Hematopoietic multipotent progenitor cell treated with erythropoietin and hydrocortisone succinate and interleukin-3 and kit ligand, for 15 days (in vitro differentiated cells): Measurements from ENCODE around the gene PPT2.
"Not testable (repeated sequence)": the region's sequence is repeated elsewhere in the genome, so short reads cannot be mapped to it uniquely, and the experiment has no call there.

Experiments
- DNase-seq: peaks from one replicate; pipeline ENCODE4 v3.0.0-alpha.2; 2015; ENCODE audit warnings: low spot score

PPT2 gene

GRCh38 chr6:32176476-32177182 is 22.7 kb downstream of the PPT2 start:
- no peak for DNase-seq

DNA sequence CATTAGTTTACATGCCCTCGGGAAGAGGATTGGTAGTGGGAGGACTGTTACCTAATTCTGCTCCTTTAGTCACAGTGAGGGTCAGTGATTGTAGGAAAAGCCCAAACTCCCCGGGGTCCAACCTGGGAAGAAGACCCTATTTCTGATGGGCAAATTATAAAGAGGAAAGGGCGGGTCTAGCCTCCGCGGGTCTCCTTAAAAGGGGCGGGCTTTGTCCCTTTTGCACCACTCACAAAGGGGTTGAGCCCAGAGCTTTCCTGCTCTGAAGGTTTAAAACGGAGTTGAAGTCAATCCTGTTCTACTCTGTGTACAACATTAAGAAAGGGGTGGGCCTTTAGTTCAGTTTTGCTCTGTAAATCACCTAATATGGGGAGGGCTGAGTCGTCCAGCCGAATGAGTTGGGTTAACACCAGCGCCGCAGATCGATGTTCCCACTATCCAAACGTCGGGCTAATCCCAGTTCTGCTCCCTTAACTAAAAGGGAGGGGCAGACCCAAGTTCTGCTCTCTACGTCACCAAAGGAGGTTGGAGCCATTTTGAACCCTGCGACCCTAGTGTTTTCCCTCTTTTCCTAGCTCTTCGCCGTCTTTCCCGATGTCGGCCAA is 23.3 kb downstream of the PPT2 start:
- DNase-seq: no peak

GRCh38 chr6:32177788-32178546 is 24.0 kb downstream of the PPT2 start, which contains the start of gene RNF5:
TSS of gene RNF5 (plus strand) at chr6:32178405. CDS start at chr6:32178512, 107 bp downstream.
- peak; percentile 100 for DNase-seq

GRCh38 chr6:32178547-32179440 is 24.9 kb downstream of the PPT2 start:
- no peak for DNase-seq

DNA sequence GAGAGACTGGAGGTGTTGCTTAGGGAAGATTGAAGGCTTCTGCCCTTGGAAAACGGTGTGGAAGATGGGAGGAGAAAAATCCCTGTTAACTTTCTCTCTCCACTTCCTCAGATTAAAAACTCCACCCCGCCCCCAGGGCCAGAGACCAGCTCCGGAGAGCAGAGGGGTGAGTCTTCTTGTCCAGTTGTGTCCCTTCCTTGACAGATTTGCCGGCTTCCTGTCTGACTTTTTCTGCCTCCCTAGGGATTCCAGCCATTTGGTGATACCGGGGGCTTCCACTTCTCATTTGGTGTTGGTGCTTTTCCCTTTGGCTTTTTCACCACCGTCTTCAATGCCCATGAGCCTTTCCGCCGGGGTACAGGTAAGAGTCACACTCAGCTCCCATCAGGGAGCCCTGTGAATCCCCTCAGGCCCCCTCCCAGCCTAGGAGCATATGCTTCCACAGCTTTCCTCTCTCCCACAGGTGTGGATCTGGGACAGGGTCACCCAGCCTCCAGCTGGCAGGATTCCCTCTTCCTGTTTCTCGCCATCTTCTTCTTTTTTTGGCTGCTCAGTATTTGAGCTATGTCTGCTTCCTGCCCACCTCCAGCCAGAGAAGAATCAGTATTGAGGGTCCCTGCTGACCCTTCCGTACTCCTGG is 25.9 kb downstream of the PPT2 start:
- no peak for DNase-seq

- no peak for DNase-seq
Observed at GRCh38 chr6:32181148-32181702, 27.3 kb downstream of the PPT2 start.

- peak; percentile 75 for DNase-seq
Observed at GRCh38 chr6:32181915-32182529, 28.1 kb downstream of the PPT2 start.

- no peak for DNase-seq
Observed at GRCh38 chr6:32182555-32182981, 28.6 kb downstream of the PPT2 start.

DNA sequence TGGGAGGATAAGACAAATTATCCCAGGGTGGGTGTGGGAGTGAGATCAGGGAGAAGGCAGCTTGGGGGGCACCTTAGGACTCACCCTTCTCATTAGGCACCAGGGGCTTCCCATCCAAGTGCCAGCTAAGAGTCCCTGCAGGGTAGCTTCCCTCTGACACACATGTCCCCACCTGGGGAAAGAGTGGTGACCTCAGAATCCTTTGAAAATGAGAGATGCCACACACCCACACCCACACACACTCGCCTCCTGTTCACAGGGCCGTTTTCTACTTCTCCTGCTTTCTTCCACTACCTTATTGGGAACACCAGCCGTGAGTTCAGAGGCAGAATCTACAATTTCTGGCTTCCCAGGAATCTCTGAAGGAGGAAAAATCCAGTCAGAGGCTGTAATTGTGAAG is 29.1 kb downstream of the PPT2 start:
- no peak for DNase-seq

DNA sequence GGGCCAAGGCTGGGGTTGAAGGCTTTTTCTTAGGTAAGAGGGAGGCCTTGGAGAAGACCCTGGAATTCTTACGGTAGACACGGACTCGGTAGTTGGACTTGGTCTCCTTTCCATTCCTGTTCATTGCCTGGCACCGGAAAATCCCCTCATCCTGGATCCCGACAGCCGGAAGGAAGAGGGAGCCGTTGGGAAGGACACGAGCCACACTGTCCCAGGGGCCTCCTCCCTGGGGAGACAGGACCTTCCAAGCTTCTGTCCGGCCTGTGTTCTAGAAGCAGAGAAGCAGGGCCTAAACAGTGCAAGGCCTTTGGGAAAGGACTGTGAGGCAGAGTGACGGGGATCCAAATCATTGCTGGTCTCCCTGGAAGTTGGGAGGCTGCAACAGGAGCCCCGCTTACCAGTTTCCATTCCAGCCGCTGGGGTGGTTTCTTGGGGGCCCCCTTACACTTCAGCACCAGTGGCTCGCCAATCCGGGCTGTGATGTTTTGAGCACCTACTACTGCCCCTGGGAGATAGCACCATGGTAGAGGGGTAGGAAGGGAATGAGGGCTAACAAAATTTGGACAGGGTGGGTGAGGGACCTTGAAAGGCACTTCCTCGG is 29.6 kb downstream of the PPT2 start:
- no peak for DNase-seq

DNA sequence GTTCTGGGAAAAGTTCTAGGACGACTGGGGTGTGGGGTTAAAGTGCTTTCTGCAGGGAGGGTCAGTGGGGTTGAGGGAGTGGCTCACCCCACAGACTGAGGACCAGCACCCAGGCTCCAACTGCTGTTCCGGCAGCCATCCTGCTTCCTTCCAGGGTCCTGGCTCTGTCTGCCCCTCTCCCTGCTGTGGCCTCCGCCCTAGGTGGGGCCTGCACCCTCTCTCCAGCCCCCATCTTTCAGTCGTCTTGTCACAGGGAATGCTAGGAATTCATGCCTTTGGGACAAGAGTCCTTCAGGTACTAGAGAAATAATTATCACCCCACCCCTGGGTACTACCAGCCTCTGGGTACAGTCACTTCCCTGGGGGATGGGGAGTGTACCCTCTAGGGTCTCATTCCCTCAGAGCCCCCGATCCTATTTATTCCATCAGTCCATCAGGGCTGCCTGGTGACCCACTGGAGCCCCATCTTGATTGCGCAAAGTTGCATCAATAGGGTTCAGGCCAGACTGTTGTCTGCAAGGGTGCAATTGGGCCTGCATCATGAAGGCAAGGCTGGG is 30.2 kb downstream of the PPT2 start, which contains the start of gene AGER:
Gene AGER, minus strand, starts transcription at position 170 of the 557 bp plus-strand sequence. Its CDS starts 31 bp downstream, at position 139.
- no peak for DNase-seq

GRCh38 chr6:32185681-32186131 is 31.8 kb downstream of the PPT2 start:
- peak; percentile 93 for DNase-seq

DNA sequence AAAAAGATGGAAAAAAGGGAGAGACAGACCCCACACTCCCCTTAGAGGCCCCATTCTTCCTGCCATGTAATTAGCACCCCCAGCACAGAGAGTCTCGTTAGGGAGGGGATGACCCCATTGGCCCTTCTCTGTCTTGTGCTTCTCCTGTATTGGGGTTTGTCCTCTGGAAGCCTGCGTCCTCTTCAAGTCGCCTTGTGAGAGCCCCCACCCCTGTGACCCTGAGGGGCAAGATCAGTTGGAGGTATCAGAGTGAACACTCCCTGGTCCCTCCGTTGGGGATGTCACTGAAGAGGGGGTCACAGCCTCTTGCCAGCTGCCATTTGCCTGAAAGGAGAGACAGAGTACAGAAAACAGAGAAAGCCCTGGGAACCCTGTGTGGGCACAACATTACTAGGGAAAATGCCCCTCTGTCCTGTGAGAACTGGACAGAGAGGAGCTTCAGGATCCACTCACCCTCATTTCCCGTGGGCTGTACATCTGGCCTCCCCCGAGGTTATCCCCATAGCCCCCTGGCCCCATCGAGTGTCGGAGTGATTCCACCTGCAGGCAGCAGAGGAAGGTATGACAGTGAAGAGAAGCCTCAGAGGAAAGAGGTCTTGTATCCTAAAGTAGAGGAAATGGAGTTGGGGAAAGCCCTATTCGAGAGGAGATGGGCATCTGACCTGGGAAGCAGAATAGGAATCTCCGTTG is 32.4 kb downstream of the PPT2 start:
- DNase-seq: not testable (repeated sequence)

DNA sequence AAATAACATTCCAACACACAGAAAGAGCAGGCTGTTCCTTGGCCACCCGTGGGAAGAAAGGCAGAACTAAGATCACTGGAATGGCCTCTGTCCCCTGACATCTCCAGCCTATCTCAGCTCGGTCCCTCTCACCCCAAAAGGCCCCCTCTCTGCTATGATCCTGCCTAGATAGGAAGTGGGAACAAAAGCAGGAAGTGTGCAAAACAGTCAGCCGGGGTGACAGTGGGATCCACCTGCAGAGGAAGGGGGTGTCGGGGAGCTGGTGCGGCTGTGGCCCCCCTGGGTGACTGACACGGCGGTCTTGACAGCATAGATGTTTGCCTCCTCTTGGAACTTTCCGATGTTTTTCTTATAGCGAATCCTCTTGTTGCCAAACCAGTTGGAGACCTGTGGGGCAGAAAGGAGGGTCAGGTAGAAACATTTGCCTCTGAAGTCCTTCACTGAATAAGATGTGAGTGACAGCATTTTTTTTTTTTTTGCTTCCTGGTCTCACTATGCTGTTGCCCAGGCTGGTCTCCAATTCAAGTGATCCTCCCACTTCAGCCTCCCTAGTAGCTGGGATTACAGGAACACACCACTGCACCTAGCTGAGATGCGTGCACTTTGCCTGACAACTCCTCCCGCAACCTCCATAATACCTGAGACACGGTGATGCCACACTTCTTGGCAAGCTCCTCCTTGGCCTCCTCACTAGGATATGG is 33.2 kb downstream of the PPT2 start:
- no peak for DNase-seq

DNA sequence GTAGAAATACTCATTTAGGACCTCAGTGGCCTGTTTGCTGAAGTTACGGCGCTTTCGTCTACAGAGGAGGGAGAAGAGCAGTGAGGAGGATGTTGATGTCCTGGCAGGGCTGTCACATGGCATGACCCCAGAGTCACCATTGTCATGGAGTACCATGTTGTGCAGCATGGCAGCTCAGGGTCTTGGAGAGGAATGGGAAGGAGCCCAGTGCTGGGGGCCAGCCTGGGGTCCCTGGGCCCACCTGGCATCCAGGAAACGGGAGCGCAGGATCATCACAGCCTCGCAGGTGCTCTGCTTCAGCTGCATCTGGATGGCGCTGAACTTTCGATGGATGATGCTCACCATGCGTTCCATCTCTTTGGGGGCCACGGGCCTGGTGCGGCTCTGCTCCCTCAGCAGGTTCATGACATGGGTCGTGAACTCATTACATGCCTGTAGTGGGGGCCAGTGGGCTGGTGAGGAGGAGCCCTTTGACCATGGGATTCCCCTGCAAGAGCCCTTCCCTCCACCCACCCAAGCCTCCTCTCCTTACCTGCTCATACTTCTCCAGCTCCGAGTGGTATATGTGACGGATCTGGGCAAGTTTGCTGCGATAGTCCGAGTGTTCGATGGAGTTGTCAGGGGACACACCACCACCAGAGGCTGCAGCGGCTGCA is 33.9 kb downstream of the PPT2 start:
- not testable (repeated sequence) for DNase-seq

- DNase-seq: no peak
Observed at GRCh38 chr6:32188381-32189068, 34.6 kb downstream of the PPT2 start.

- no peak for DNase-seq
Observed at GRCh38 chr6:32189069-32189741, 35.3 kb downstream of the PPT2 start.
